NCI-H774 (cell line): ENCODE measurements around the gene LY86.
"Not testable (repeated sequence)": the region's sequence is repeated elsewhere in the genome, so short reads cannot be mapped to it uniquely, and the experiment has no call there.

Experiments used
- DNase-seq: peaks from one replicate; lab custom pipeline; 2025; lab: John Stamatoyannopoulos, UW

LY86 gene

DNA sequence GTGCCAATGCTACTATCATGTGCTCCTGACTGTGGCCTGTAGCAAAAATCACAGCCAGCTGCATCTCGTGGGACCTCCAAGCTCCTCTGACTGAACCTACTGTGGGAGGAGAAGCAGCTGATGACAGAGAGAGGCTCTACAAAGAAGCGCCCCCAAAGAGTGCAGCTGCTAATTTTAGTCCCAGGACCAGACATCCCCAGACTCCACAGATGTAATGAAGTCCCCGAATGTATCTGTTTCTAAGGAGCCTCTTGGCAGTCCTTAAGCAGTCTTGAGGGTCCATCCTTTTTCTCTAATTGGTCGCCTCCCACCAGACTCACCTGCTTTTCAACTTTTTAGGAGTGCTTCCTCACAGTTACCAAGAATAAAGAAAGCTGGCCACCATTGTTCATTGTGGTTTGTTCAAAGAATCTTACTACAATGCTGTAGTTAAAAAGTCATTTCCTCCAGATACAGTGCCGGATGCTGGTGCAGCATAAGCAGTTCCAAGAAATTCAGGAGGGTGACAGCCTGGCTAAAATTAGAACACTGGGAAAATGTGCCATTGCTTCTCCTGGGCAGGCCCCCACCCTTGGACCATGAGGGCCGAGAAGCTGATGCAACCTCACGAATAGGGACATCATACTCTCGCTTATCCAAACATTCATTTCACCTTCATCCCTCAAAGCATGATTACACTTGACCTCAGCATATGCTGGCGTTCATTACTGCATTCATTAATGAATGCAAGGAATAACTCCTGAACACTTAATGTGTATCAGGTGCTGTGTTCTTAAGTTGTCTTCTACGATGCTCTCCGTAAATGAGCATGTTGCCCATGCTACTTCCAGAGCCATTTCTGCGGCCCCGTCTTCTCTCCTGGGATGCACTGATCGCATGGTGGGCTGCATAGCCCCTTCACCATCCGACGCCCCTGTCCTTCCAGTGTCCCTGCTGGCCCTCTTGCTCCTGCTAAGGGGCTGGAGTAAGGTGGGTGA lies 66.4 kb downstream of the LY86 start:
- DNase-seq, result no peak

DNA sequence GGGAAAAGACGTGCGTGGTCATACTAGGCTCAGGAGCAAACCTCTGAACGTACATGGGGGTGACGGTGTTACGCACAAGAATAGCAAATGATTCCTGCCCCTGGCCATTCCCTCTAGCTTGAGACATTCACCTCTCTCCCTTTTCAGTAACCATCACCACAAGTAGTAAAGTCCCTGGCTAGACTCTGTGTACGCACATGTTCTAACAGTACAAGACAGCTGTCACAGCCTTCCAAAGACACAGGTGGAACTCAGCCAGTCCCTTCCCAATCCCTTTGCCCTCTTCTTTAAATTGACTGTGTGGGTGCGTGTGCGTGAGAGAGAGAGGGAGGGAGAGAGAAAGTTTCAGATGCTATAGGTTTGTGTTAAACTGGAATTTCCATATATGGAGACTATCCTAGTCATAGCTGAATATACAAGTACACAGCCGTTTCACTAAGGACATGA lies 67.3 kb downstream of the LY86 start:
- no peak for DNase-seq

DNA sequence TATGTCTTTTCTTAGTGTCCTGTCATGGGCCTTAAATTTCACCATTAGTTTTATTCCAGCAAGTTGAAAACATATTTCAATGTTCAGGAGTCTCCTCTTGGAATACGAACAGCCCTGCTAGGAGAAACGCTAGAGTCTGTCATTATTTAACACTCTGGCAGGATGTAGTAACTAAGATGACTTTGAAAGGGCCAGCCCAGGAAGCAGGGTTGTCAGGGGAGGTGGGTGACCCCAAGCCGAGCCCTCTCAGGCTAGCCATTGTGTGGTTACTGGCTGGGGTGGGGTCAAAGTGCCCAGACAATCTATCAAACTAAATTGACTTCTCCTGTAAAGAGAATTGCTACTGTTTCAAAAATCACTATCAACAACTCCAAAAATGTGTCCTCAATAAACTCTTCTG lies 67.8 kb downstream of the LY86 start:
- DNase-seq, result no peak

DNA sequence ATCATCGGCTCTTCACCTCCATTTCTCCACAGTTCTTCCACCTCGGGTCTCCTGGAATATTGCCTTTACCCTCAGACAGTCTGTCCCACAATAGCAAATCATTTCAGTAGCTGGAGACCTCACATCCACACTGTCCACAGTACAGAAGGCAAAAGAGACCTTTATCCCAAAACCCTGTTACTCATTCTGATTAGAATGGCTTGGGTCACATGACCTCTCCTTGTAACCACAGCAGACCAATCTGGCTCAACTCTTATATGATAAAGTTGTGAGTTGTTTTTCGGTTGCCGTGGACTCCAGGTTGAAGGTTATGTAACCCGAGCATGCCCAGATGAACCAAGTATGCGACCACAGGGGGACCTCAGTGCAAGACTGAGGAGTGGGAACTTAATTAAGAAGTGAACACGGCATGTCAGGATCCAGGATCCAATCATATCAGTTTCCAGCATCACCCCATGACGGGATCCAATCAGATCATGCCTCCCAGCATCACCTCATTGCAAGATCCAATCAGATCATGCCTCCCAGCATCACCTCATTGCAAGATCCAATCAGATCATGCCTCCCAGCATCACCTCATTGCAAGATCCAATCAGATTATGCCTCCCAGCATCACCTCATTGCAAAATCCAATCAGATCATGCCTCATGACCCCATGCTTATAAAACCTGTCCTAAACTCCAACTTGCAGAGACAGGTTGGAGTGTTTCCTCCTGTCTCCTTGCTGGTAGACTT lies 68.7 kb downstream of the LY86 start:
- no peak for DNase-seq

DNA sequence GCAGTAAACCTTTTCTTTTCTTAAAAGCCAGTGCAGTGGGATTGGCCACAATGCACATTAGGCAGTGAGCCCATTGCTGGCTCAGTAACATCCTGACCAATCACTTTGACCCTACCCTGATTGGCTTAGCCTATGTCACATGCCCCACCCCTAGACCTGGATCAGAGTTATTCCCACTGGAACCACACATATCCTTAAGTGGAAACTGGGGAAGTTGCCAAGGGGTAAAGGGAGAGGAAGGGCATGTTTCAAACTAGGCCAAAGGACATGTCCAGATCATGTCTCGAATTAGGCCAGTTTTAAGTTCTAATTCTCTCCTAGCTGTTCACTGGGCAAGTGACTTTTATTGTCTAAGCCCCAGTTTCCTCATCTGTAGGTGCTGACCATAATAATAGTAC lies 69.3 kb downstream of the LY86 start:
- no peak for DNase-seq

DNA sequence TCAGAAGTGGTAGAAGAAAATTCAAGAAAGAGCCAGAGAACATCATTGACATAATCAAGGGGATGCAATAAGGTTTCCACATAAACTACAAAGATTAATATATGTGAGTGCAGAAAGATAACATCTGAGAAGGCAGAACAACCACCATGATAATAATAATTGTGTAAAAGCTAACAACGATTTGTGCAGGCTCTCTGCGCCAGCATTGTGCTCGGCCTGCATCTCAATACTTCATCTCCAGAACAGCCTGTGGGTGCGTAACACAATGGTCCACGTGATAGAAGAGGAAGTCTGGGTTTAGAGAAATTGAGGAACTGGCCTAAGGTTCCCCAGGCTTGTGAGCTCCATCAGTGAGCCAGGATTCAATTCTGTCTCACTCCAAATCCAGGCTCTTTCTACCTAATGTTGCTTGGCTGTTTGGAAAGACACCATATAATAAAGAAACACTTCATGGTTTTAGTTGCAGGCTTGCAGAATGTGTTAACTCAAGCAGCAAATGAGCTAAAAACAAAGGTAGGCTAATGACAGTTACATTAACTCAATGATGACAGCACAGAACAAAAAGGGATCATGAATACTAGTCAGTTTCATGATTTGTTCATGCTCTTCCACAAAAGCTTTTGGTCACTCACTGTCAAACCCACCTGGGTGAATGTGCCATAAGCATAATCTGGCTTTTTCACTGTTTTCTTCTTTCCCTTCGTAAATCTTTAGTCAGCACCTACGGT lies 71.2 kb downstream of the LY86 start:
- no peak for DNase-seq

DNA sequence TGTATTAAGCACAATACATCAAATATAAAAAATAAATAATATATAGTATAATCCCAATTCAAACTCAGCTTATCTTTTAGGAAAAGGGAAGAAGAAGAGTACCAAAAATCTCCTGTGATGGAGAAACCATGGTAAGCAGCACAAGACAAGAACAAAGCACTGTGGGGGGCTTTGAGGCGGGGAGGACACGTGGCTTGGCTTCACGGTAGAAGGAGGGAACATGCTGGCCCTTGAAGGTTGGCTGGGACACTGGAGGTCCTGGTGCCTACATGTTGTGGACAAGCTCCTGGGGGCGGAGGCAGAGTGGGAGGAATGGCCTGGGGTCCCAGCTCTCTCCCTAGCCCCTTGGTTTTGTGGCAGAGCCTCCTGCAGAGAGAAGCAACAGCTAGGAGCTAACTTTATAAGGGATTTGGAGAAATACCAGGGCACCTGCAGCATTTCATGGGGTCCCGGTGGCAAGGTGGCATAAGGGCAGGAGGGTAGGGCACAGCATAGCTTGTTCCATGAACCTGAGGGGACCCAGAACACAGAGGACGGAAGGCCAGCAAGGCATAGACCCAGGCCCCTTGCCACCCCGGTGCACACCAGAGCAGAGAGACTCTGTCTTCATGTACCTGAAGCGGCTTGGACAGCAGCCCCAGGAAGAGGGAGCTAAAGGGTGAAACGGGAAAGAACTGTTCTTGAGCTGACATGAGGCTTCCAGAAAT lies 72.0 kb downstream of the LY86 start:
- no peak for DNase-seq

DNA sequence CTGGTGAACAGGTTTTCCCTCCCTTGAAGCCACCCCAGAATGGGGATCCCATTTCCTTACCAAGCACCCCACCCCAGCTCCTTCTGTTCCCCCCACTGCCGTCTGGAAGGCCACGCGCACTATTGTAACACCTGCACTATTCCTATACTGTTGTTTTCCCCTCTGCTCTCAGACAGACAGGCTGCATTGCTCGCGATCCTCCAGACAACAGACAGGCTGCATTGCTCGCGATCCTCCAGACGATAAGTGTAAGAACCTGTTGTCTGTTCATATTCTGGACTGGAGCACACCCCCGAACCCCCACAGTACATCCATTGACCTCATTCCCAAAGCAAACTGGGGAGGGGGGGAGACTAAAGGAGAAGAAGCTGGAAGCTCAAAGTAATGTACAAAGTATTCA lies 72.7 kb downstream of the LY86 start:
- no peak for DNase-seq

DNA sequence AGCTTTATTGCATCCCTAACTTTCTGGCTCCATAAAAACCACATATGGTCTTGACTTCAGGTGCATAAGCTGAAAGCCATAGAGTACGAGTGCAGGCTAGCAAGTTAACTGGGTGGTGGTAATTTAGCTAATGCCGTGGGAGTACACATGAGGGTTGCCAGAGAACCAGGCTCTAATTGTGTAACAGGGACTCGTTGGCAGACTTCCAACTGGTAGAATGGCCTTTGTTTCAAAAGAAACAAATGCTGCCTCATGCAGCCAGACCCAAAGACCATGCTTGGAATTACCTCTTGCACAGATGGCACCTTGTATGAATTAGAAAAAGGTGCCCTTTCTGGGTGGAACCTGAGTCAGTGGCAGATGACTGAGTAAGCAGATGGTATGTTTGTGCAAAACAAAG lies 73.2 kb downstream of the LY86 start:
- DNase-seq, result peak; percentile 79

DNA sequence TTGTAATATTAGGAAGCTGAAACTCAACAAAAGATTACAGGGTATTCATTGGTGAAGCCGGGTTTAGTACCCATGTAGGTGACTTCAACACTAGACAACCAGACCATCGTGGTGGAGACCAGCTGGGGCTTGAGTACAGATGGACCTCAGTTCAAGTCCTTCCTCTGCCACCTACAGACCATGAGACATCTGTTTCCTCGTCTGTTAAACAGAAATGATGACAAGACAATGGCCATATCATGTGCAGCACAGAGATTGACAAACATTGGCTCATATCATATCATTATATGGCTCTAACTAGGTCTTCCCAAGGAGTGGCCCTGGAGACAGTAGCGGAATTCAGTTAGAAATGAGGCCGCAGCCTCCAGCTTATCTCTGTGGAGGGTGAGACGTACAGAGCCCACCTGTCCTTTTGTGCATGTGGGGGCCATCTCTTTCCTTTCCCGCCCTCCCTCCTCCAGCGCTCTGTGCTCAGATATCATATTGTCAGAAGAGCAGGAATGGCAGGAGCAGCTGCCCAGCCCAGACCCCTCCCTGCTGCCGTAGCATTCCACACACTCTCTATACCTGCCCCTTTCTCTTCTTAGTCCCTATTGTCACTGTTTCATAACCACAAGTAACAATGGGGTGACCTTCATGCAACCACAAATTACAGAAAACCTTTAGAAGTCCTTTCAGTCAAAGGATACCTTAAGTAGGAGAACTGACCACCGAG lies 75.1 kb downstream of the LY86 start:
- DNase-seq, result no peak

DNA sequence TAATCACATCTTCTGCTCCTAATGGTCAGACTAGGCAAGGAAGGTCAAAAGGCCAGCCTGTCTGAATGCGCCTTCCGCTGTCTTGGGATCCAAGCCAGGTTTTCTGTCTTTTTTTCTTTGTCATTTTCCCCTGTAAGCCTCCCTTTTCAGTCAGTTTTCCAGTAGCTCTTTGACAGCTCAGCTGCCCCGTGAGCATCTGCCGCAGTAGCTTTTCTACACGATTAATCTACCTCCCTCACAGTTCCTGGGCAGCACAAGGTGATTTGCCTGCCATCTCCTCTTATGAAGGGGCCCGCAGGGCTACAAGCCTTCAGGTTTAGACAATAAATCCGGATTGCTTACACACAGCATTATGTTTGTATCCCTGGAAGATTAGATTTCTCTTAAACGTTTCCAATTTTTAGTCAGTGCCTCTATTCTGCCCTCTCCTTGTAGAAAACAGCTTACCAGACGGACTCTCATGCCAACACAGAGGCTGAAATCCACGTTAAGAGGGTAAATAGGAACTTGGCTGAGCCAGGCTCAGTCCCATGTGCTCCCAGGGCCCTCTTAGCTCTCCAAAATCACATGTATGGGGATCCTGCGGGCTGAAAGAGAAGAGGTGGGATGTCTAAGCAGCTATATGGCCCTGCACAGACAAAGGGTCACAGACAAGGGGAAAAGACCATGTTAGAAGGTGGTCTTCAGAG lies 77.2 kb downstream of the LY86 start:
- DNase-seq, result no peak

DNA sequence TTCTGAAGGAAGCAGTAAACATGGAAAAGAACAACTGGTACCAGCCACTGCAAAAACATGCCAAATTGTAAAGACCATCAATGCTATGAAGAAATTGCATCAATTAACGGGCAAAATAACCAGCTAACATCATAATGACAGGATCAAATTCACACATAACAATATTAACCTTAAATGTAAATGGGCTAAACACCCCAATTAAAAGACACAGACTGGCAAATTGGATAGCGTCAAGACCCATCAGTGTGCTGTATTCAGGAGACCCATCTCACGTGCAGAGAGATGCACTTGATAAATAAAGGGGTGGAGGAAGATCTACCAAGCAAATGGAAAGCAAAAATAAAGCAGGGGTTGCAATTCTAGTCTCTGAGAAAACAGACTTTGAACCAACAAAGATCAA lies 81.6 kb downstream of the LY86 start:
- not testable (repeated sequence) for DNase-seq

DNA sequence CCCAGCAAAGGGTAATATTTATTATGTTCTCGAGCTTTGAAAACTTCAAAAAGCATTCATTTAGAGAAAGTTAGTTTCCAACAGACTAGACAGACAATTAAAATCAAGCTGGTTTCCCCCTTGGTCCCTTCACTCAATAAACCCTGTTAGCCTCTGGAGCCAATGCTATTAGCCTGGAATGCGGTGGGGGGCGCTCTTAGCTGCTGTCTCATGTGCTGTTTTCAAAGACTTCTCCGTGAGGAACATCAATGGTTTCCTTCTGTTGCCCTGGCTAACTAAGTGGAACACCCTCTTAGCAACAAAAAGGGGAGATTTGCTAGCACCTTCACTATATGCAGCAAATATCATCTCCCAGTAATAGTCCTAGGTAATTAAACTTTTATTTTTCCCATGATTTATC lies 86.4 kb downstream of the LY86 start:
- no peak for DNase-seq

DNA sequence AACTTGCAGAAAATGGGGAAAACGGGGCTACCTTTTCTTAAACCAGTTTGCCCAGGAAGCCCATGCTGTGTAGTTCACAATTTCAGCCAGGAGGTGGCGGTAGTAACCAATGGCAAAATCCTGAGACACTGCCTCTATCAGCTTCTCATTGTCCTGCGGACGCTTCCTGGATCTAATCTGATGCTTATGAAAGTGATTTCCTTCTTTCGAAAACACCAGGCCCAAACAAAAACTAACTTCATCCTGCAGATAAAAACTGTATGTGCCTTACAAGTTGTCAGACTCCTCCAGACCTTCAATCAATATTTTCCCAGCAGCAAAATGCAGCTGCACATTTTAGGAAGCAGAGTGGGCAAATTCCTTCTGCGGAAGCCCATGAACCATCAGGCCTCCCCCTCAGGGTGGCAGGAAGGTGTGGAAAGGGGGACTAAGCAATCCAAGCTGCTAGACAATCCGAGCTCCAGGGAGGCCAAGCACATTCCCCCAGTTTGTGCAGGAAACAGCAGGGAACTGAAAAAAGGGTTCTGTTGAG lies 88.5 kb downstream of the LY86 start:
- peak; percentile 75 for DNase-seq

DNA sequence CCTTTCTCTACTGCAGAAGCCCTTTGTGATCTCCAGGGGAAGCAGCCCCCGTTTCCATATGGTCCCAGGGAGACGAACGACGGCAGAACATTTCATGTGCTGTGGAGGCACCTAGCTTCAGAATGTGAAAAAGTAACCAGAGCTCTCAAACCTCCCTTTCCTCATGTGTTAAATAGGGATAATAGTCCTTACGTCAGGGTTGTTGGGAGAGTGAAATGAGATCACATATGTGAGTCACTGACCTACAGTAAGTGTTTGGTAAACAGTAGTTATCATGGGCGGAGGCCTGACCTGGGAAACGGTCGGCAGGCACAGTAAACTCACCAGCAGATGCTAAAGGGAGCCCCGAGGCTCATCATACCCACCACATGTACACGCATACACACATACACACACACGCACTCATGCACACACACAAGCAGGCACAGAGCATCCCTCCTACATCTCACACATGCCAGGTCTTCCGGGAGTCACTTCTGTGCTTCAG lies 89.7 kb downstream of the LY86 start:
- peak; percentile 62 for DNase-seq

DNA sequence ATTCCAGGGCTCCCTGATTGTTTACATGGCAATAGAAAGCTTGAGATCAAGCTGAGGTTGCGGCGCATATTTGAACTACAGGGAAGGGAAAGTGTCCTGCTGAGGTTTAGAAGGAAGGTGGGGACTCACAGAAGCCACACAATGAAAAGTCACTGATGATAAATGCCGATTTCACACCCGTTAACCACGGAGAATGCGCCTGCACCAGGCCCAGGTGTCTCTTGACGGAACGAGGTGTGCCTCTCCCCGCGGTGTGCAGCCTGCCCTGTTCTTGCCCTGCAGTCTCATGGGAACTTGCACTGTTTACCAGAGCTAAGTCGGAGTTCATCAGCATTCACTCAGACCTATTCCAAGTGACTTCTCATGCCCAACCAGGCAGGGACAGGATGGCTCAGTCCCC lies 90.3 kb downstream of the LY86 start:
- DNase-seq, result no peak

DNA sequence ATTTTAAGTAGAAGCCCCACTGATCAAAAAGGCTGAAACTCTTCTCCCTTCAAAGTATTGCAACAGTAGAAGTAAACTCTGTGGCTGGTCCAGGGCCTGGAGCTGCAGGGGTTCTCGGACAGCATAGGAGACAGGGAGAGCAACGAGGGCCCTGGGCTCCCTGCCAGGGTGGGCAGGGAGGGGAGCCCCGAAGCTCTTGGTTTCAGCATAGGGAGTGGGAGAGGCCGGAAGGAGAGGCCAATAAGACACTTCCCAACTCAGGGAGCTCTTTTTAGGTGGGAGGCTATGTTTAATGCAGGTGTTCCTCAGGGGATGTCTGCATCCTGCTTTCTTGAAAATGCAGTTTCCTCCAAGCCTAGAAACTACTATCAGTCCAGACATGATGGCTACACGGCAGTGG lies 91.1 kb downstream of the LY86 start:
- no peak for DNase-seq

DNA sequence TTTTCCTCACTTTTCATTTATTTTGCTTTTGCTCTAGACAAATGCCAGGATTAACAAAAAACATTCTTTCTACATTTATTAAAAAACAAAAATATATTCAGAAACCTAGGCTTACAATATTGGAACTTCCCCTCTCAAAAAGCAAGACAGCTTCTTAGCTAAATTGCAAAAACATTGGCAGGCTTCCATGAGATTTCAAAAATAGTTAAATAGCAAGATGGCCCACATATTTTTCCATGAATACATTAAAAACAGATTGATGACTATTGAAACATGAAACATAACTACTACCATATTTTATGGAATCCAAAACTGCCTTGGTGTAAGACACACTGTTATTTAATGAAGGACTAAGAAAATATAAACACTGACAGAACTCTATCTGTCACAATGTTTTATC lies 92.0 kb downstream of the LY86 start:
- no peak for DNase-seq

DNA sequence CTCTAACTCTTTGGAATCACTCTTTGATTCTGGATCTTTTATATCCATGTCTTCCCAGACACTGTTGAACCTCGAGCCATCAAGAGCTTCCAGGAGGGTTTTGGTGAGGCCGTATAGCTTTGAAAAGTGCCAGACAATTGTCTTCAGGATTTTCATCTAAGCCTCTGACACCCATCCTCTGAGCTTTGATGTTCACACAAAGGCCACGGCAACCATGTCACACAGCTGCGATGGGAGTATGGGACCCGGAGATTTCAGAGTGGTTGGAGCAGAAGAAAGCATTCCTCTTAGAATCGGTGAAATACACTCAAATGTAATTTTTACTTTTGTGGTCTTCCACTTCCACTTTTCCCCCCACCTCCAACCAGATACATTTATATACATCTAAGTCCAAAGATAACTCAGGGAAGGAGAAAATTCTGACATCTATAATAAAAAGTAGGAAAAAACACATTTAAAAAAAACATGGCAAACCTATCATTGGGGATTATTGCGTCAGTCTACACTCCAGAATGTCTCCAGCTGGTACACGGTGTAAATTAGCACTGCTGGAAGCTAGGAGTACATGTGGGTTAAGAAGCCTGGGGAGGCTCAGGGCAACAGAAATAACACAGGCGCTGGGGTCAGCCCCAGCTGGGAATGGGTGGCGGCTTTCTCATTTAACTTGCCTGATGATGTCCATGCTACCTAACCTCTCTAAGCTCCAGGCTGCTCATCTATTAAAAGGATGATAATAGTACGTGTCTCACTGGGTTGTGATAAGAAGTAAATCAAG lies 92.7 kb downstream of the LY86 start:
- no peak for DNase-seq
